HepG2 (cell line): ENCODE results near the gene AKR1C2. TPM values are rescaled to one million over a fixed set of nuclear protein-coding genes. Genes with fewer than 3 reads are reported as not detected.

Experiments used
- ASH2L ChIP-seq: fragments of 300-600, 200-600 bp; sonication (generic); IDR thresholded peaks from 2 replicates; pipeline ENCODE4 v1.7.0; 2017; ENCODE audit warnings: low read depth, mild to moderate bottlenecking, moderate library complexity, mixed read lengths, low read length; ENCODE audit not compliant: insufficient read length
- FOXK2 ChIP-seq: fragments of 450-650 bp; IDR thresholded peaks from 2 replicates; pipeline ENCODE4 v1.6.1; 2016
- HOMEZ ChIP-seq: IDR thresholded peaks from 2 replicates; pipeline ENCODE4 v1.6.1; 2016; ENCODE audit warnings: low read depth
- KDM4B ChIP-seq: sonication (generic); formaldehyde crosslinking; IDR thresholded peaks from 2 replicates; pipeline ENCODE4 v1.4.0; 2020; ENCODE audit warnings: missing genetic modification reagents
- MAFF ChIP-seq: IDR thresholded peaks from 2 replicates; pipeline ENCODE4 v1.6.1; 2011; ENCODE audit warnings: low read depth, low read length, improper control_type of control experiment
- NFE2 ChIP-seq: sonication (generic); formaldehyde crosslinking; IDR thresholded peaks from 2 replicates; pipeline ENCODE4 v1.4.0; 2020; ENCODE audit warnings: missing genetic modification reagents
- REPIN1 ChIP-seq: sonication (generic); formaldehyde crosslinking; IDR thresholded peaks from 2 replicates; pipeline ENCODE4 v1.8.0; 2022; ENCODE audit warnings: missing genetic modification reagents, low read depth, mild to moderate bottlenecking, borderline replicate concordance
- RFX3 ChIP-seq: IDR thresholded peaks from 2 replicates; pipeline ENCODE4 v1.6.1; 2016; ENCODE audit warnings: missing biosample characterization, missing genetic modification reagents
- SMYD3 ChIP-seq: sonication (generic); formaldehyde crosslinking; IDR thresholded peaks from 2 replicates; pipeline ENCODE4 v1.8.1; 2023; ENCODE audit warnings: mild to moderate bottlenecking, missing genetic modification reagents
- SOX13 ChIP-seq, 3 experiments: fragments of 450-650 bp in 1 of 3; sonication (generic) in 1 of 3; formaldehyde crosslinking in 1 of 3; IDR thresholded peaks in 2 of 3; conservative IDR thresholded peaks in 1 of 3; 2 replicates each; pipeline versions ENCODE4 v1.5.0 to v1.6.1; 2016 to 2020; ENCODE audit warnings: antibody characterized with exemption in 1 of 3, mild to moderate bottlenecking in 1 of 3, missing compliant biosample characterization in 1 of 3, missing genetic modification reagents in 1 of 3, moderate library complexity in 1 of 3
- STAG1 ChIP-seq: sonication (generic); formaldehyde crosslinking; IDR thresholded peaks from 2 replicates; pipeline ENCODE4 v1.4.0; 2020; ENCODE audit warnings: missing genetic modification reagents
- SUZ12 ChIP-seq: fragments of 150-350 bp; IDR thresholded peaks from 2 replicates; pipeline ENCODE4 v1.6.1; 2014; ENCODE audit warnings: low read depth, low read length
- XRCC5 ChIP-seq: fragments of 200-400 bp; formaldehyde crosslinking; optimal IDR thresholded peaks from 2 replicates; pipeline ENCODE3; 2017; ENCODE audit warnings: mild to moderate bottlenecking, low read length
- ZFP90 ChIP-seq: sonication (generic); formaldehyde crosslinking; IDR thresholded peaks from 2 replicates; pipeline ENCODE4 v1.8.0; 2022; ENCODE audit warnings: missing genetic modification reagents, mild to moderate bottlenecking, inconsistent platforms, borderline replicate concordance
- ZFX ChIP-seq: sonication (generic); formaldehyde crosslinking; IDR thresholded peaks from 2 replicates; pipeline ENCODE4 v1.4.0; 2020; ENCODE audit warnings: mild to moderate bottlenecking, low read depth, missing genetic modification reagents, moderate library complexity
- ZNF17 ChIP-seq: sonication (generic); formaldehyde crosslinking; IDR thresholded peaks from 2 replicates; pipeline ENCODE4 v1.5.0; 2020; ENCODE audit warnings: mild to moderate bottlenecking, missing genetic modification reagents
- ZNF430 ChIP-seq: sonication (generic); formaldehyde crosslinking; IDR thresholded peaks from 2 replicates; pipeline ENCODE4 v1.9.0; 2021; ENCODE audit warnings: mild to moderate bottlenecking, missing genetic modification reagents
- ZNF598 ChIP-seq: sonication (generic); formaldehyde crosslinking; IDR thresholded peaks from 2 replicates; pipeline ENCODE4 v1.5.1; 2020; ENCODE audit warnings: mild to moderate bottlenecking, missing genetic modification reagents, borderline replicate concordance
- ZNF75D ChIP-seq: sonication (generic); formaldehyde crosslinking; IDR thresholded peaks from 2 replicates; pipeline ENCODE4 v1.8.1; 2023; ENCODE audit warnings: missing genetic modification reagents, mild to moderate bottlenecking, borderline replicate concordance
- ZNF773 ChIP-seq: sonication (generic); formaldehyde crosslinking; IDR thresholded peaks from 2 replicates; pipeline ENCODE4 v1.4.0; 2020; ENCODE audit warnings: missing genetic modification reagents, borderline replicate concordance
- ZSCAN25 ChIP-seq: sonication (generic); formaldehyde crosslinking; IDR thresholded peaks from 2 replicates; pipeline ENCODE4 v1.8.0; 2022; ENCODE audit warnings: mild to moderate bottlenecking, missing genetic modification reagents
- ZSCAN9 ChIP-seq: IDR thresholded peaks from 2 replicates; pipeline ENCODE4 v1.6.1; 2016; ENCODE audit warnings: borderline replicate concordance
- polyA plus RNA-seq, 8 experiments: library from polyadenylated mRNA; depleted of rRNA in 3 of 8; stranded (reverse) in 7 of 8; unstranded in 1 of 8; fragments of >200 nt; fragmentation: Illumina TruSeq in 4 of 8; extraction: Trizol in 4 of 8; gene quantifications; 2 replicates each; pipeline versions ENCODE4 v1.2.1 to v1.2.3, GENCODE V29; 2011 to 2016; ENCODE audit warnings: low read depth in 4 of 8, missing spikeins in 1 of 8, mixed read lengths in 1 of 8; ENCODE audit not compliant: insufficient read depth in 1 of 8
- total RNA-seq, 5 experiments: library from RNA; depleted of rRNA; stranded (reverse); fragments of >200 nt; fragmentation: Illumina TruSeq; extraction: Trizol; gene quantifications; 2 replicates each; pipeline ENCODE4 v1.2.3, GENCODE V29; 2016; ENCODE audit warnings: low read depth in 1 of 5
- TF ChIP-seq, protein P1 (sequence below): sonication (generic); formaldehyde crosslinking; IDR thresholded peaks from 2 replicates; pipeline ENCODE4 v1.4.0; 2020; ENCODE audit warnings: mild to moderate bottlenecking, low read depth, missing genetic modification reagents
- TF ChIP-seq, protein P2 (sequence below): sonication (generic); formaldehyde crosslinking; IDR thresholded peaks from 2 replicates; pipeline ENCODE4 v1.4.0; 2020; ENCODE audit warnings: missing genetic modification reagents, borderline replicate concordance

The AKR1C2 gene
- total and polyA plus RNA-seq, 2 of the 13 experiments (the other 11 are each of a cell fraction or from before 2014, with no cell fraction given) = 140 to 900 TPM

DNA sequence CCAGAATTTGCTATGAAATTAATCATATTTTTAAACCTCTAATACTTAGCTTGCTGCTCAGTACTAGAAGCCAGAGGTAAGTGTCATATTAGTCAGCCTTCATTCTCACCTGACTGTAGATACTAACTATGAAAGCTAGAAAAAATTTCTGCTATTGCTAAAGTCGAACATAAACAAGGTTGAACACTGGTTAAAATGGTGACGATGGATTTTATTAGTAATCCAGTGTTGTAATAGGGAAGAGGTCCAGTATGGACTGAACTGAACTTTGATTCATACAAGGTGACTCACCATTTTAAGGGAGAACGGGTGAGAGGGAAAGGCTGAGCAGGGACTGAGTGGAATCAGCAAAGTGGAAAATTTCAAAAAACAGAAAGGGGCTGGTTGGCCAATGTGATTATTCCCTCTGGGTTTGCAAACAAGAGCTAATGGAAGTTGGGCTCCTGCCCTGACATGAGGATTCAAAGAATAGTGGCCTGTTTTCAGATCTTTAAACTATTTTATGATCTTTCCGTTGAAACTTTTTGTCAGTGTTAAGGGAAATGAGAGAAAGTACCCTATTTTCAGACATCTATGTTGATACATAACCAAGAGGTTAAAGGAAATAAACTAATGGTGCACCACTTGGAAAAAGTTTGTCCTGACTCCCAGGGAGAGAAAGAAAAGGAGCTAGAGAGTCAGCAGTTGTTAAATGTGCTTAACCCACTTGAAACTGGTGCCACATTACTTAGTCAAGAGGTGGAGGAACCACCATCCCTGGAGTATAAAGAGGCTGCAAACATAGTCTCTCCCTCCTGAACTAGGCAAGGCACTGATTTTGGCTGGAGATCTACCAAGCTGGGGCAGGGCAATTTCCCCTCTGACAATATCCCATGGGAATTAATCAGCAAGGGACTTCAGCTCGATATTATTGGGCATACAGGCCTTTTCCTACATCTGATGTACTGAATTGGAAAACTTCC is 55.7 kb downstream of the AKR1C2 start (continued):
- TF ChIP-seq SOX13 (IDR thresholded peaks at IDR 0.05) (peak; percentile 60; the same call in 1 of the 2 replicates), SOX13 (CRISPR knock-in tag; conservative IDR thresholded peaks at IDR 0.05 in 1 of 2, IDR thresholded peaks at IDR 0.05 in 1 of 2) (peak in 1 of 2 experiments; percentile 85; a peak in 2 of 4 replicates), FOXK2 (peak; percentile 98), ZNF17 (no peak), XRCC5 (no peak), ZFP90 (no peak), ZNF598 (CRISPR knock-in tag) (no peak), KDM4B (CRISPR knock-in tag) (no peak), NFE2 (no peak; the same call in 1 of the 2 replicates), ZNF773 (CRISPR knock-in tag) (no peak), ZNF75D (CRISPR knock-in tag) (no peak), MAFF (peak; percentile 74), SUZ12 (no peak), RFX3 (no peak), ZFX (no peak), ZSCAN9 (CRISPR knock-in tag) (peak; percentile 26; the same call in 1 of the 2 replicates), ZSCAN25 (no peak), STAG1 (0 out of 2 replicates have a peak, but pooled peaks have one; percentile 24), SMYD3 (no peak), HOMEZ (CRISPR knock-in tag) (peak; percentile 30; the same call in 1 of the 2 replicates), REPIN1 (0 out of 2 replicates have a peak, but pooled peaks have one; percentile 37), ZNF430 (CRISPR knock-in tag) (no peak), ASH2L (peak; percentile 75)
- TF ChIP-seq, protein P1, sequence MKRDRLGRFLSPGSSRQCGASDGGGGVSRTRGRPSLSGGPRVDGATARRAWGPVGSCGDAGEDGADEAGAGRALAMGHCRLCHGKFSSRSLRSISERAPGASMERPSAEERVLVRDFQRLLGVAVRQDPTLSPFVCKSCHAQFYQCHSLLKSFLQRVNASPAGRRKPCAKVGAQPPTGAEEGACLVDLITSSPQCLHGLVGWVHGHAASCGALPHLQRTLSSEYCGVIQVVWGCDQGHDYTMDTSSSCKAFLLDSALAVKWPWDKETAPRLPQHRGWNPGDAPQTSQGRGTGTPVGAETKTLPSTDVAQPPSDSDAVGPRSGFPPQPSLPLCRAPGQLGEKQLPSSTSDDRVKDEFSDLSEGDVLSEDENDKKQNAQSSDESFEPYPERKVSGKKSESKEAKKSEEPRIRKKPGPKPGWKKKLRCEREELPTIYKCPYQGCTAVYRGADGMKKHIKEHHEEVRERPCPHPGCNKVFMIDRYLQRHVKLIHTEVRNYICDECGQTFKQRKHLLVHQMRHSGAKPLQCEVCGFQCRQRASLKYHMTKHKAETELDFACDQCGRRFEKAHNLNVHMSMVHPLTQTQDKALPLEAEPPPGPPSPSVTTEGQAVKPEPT (CRISPR knock-in tag) = peak; percentile 97
- TF ChIP-seq, protein P2, sequence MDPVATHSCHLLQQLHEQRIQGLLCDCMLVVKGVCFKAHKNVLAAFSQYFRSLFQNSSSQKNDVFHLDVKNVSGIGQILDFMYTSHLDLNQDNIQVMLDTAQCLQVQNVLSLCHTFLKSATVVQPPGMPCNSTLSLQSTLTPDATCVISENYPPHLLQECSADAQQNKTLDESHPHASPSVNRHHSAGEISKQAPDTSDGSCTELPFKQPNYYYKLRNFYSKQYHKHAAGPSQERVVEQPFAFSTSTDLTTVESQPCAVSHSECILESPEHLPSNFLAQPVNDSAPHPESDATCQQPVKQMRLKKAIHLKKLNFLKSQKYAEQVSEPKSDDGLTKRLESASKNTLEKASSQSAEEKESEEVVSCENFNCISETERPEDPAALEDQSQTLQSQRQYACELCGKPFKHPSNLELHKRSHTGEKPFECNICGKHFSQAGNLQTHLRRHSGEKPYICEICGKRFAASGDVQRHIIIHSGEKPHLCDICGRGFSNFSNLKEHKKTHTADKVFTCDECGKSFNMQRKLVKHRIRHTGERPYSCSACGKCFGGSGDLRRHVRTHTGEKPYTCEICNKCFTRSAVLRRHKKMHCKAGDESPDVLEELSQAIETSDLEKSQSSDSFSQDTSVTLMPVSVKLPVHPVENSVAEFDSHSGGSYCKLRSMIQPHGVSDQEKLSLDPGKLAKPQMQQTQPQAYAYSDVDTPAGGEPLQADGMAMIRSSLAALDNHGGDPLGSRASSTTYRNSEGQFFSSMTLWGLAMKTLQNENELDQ (CRISPR knock-in tag) = no peak
